GM10266 (cell line): ENCODE data around the gene SLC9A3.

Experiments used
- DNase-seq: peaks from one replicate; pipeline ENCODE4 v3.0.0; 2012; ENCODE audit errors: extremely low spot score
- CTCF ChIP-seq: IDR thresholded peaks from 2 replicates; pipeline ENCODE4 v1.5.1; 2012; ENCODE audit warnings: mild to moderate bottlenecking, low read depth; ENCODE audit not compliant: control insufficient read depth, insufficient read depth; ENCODE audit errors: missing control alignments

Gene SLC9A3

GRCh38 chr5:457195-457961, 66.9 kb downstream of the SLC9A3 start:
- no peak for TF ChIP-seq CTCF
- no peak for DNase-seq

- DNase-seq: no peak
- no peak for TF ChIP-seq CTCF
Measured at GRCh38 chr5:456351-457194, 67.7 kb downstream of the SLC9A3 start.

GRCh38 chr5:455806-456205, 68.4 kb downstream of the SLC9A3 start:
- TF ChIP-seq CTCF: no peak
- DNase-seq: no peak

- DNase-seq: no peak
- no peak for TF ChIP-seq CTCF
Measured at GRCh38 chr5:454936-455335, 69.3 kb downstream of the SLC9A3 start.

GRCh38 chr5:453725-454481, 70.3 kb downstream of the SLC9A3 start:
- no peak for DNase-seq
- TF ChIP-seq CTCF: no peak

GRCh38 chr5:452978-453710, 71.1 kb downstream of the SLC9A3 start:
- no peak for DNase-seq
- no peak for TF ChIP-seq CTCF
